Measurements from ENCODE around the gene PARD3. TPM values are rescaled to one million over a fixed set of nuclear protein-coding genes. Genes with fewer than 3 reads are reported as not detected.

Gene PARD3
- total and polyA plus RNA-seq, 10 of the 15 experiments (the other 5 are each of a cell fraction or from before 2014, with no cell fraction given), result 2.6 to 43.1 (median 13.9) TPM

- WGBS (ENCODE audit: insufficient coverage, insufficient replicate concordance, low lambda C conversion rate, missing lambda C conversion rate), result 47% methylated on average over 3 of the region's 3 CpGs
- no peak for ATAC-seq
- ChIA-PET POLR2A (no interaction called here), RAD21 (ENCODE audit: unreplicated experiment) (interaction anchor here (0.7 to 1.2 kb wide), 2 partner anchors 153 to 173 kb away, joined by 3 to 4 read pairs; no protein-coding TSS in a partner anchor), CTCF (interaction anchor here (0.7 kb wide), 1 partner anchor 10 kb away, joined by 3 read pairs; no protein-coding TSS in a partner anchor), SMC1A (ENCODE audit: uncharacterized antibody, unreplicated experiment) (interaction anchor here (0.6 to 2.3 kb wide), 4 partner anchors 9 to 63 kb away, joined by 3 to 10 read pairs (median 3); no protein-coding TSS in a partner anchor)
- H3K9me3 ChIP-seq (replicated peaks; ENCODE audit: control insufficient read depth, insufficient read depth, low read length), result no peaks in the 10 kb centered on the region
- H3K4me3 ChIP-seq, result no peak overlapping the region
- H3K79me2 ChIP-seq (ENCODE audit: control insufficient read depth, insufficient read depth, low read length), result no peaks in the 10 kb centered on the region
- no peaks in the 10 kb centered on the region for H3K36me3 ChIP-seq (ENCODE audit: control insufficient read depth in 2 of 2, insufficient read depth in 2 of 2, low read length in 1 of 2)
- no peaks in the 10 kb centered on the region for H3K4me1 ChIP-seq (ENCODE audit: control insufficient read depth, insufficient read depth, low read length)
- no peak for DNase-seq (ENCODE audit: low read depth, low spot score)
- no TSS peak for BruUV-seq (replicated peaks)
- in situ Hi-C loops (cut with MboI), result no loop called here
- no peak for FAIRE-seq
- H3K9ac ChIP-seq (ENCODE audit: control insufficient read depth, insufficient read depth, low read length), result no peak overlapping the region
- H3K27ac ChIP-seq (ENCODE audit: control insufficient read depth, insufficient read depth), result no peak overlapping the region
- H2AFZ ChIP-seq (ENCODE audit: control insufficient read depth, low read depth, low read length), result no peak overlapping the region
- H4K20me1 ChIP-seq (ENCODE audit: control insufficient read depth, insufficient read depth), result no peaks in the 10 kb centered on the region
- no peak overlapping the region for H3K4me2 ChIP-seq (ENCODE audit: control insufficient read depth, insufficient read depth)
- intact Hi-C loops (cut with micrococcal nuclease; ENCODE audit: unreplicated experiment), result no loop called here
- H3K27me3 ChIP-seq (replicated peaks in 1 of 2; ENCODE audit: control insufficient read depth in 2 of 2, insufficient read depth in 2 of 2, low read length in 1 of 2), result no peaks in the 10 kb centered on the region
- TF ChIP-seq YBX1 (IDR thresholded peaks at IDR 0.05) (no peak), CTCF (IDR thresholded peaks at IDR 0.05 in 2 of 3, conservative IDR thresholded peaks at IDR 0.05 in 1 of 3; ENCODE audit: control insufficient read depth in 2 of 3, extremely low read depth in 1 of 3, insufficient read depth in 1 of 3, low read depth in 3 of 3, low read length in 3 of 3) (no peak), ZZZ3 (IDR thresholded peaks at IDR 0.05; ENCODE audit: control insufficient read depth, insufficient read length, low read depth) (no peak), ZBTB40 (IDR thresholded peaks at IDR 0.05; ENCODE audit: borderline replicate concordance) (no peak), ZNF384 (IDR thresholded peaks at IDR 0.05; ENCODE audit: borderline replicate concordance, low read depth, low read length) (no peak), NFIC (IDR thresholded peaks at IDR 0.05; ENCODE audit: low read depth, low read length) (no peak), POLR2A (IDR thresholded peaks at IDR 0.05; ENCODE audit: low read depth, low read length) (no peak), EGR1 (IDR thresholded peaks at IDR 0.05; ENCODE audit: borderline replicate concordance in 1 of 2, low read depth in 2 of 2, low read length in 2 of 2) (no peak), SP1 (IDR thresholded peaks at IDR 0.05; ENCODE audit: low read depth, low read length) (no peak), CHD2 (IDR thresholded peaks at IDR 0.05; ENCODE audit: borderline replicate concordance, low read depth, low read length) (no peak), ASH2L (IDR thresholded peaks at IDR 0.05; ENCODE audit: borderline replicate concordance, low read depth) (no peak), CREB1 (IDR thresholded peaks at IDR 0.05; ENCODE audit: low read depth) (no peak), NFYA (IDR thresholded peaks at IDR 0.05; ENCODE audit: borderline replicate concordance, low read depth, low read length) (no peak)
- TF ChIP-seq, protein P1, sequence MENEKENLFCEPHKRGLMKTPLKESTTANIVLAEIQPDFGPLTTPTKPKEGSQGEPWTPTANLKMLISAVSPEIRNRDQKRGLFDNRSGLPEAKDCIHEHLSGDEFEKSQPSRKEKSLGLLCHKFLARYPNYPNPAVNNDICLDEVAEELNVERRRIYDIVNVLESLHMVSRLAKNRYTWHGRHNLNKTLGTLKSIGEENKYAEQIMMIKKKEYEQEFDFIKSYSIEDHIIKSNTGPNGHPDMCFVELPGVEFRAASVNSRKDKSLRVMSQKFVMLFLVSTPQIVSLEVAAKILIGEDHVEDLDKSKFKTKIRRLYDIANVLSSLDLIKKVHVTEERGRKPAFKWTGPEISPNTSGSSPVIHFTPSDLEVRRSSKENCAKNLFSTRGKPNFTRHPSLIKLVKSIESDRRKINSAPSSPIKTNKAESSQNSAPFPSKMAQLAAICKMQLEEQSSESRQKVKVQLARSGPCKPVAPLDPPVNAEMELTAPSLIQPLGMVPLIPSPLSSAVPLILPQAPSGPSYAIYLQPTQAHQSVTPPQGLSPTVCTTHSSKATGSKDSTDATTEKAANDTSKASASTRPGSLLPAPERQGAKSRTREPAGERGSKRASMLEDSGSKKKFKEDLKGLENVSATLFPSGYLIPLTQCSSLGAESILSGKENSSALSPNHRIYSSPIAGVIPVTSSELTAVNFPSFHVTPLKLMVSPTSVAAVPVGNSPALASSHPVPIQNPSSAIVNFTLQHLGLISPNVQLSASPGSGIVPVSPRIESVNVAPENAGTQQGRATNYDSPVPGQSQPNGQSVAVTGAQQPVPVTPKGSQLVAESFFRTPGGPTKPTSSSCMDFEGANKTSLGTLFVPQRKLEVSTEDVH (IDR thresholded peaks at IDR 0.05; ENCODE audit: low read depth, partially characterized antibody), result no peak
- TF ChIP-seq, protein P2, sequence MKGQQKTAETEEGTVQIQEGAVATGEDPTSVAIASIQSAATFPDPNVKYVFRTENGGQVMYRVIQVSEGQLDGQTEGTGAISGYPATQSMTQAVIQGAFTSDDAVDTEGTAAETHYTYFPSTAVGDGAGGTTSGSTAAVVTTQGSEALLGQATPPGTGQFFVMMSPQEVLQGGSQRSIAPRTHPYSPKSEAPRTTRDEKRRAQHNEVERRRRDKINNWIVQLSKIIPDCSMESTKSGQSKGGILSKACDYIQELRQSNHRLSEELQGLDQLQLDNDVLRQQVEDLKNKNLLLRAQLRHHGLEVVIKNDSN (IDR thresholded peaks at IDR 0.05; ENCODE audit: borderline replicate concordance, extremely low read length, insufficient read depth, low read depth, low read length), result no peak
Observed at GRCh38 chr10:34465678-34466077, 349.4 kb downstream of the PARD3 start.

Measured in GM12878 (cell line).